ENCODE data around the gene SLC25A27. TPM values are rescaled to one million over a fixed set of nuclear protein-coding genes. Genes with fewer than 3 reads are reported as not detected.
"Not testable (repeated sequence)": the region's sequence is repeated elsewhere in the genome, so short reads cannot be mapped to it uniquely, and the experiment has no call there.

The SLC25A27 gene
- total RNA-seq, 1 donor from 2014 or later: 39.3 TPM

- no peak overlapping the region for H3K4me3 ChIP-seq
- H3K4me1 ChIP-seq: peaks cover 14% of the 10 kb centered on the region
- TF ChIP-seq POLR2A (IDR thresholded peaks at IDR 0.05): no peak
- no peaks in the 10 kb centered on the region for H3K27me3 ChIP-seq
- H3K36me3 ChIP-seq: no peaks in the 10 kb centered on the region
- intact Hi-C loops (cut with DNase I): no loop called here
- H3K27ac ChIP-seq: no peak overlapping the region
- DNase-seq (ENCODE audit: extremely low spot score in 2 of 2): no peak
- no peaks in the 10 kb centered on the region for H3K9me3 ChIP-seq
These were observed 14.8 kb upstream of the SLC25A27 start for GRCh38 chr6:46637933-46638332.

- DNase-seq (ENCODE audit: extremely low spot score in 2 of 2): no peak
- Histone ChIP-seq H3K27ac (no peak overlapping the region), H3K36me3 (no peaks in the 10 kb centered on the region), H3K4me1 (peaks cover 14% of the 10 kb centered on the region), H3K4me3 (no peak overlapping the region), H3K27me3 (no peaks in the 10 kb centered on the region), H3K9me3 (no peaks in the 10 kb centered on the region)
- no peak for TF ChIP-seq POLR2AphosphoS5 (IDR thresholded peaks at IDR 0.05; ENCODE audit: insufficient read depth in 1 of 2, low read depth in 1 of 2)
- TF ChIP-seq, protein P1, sequence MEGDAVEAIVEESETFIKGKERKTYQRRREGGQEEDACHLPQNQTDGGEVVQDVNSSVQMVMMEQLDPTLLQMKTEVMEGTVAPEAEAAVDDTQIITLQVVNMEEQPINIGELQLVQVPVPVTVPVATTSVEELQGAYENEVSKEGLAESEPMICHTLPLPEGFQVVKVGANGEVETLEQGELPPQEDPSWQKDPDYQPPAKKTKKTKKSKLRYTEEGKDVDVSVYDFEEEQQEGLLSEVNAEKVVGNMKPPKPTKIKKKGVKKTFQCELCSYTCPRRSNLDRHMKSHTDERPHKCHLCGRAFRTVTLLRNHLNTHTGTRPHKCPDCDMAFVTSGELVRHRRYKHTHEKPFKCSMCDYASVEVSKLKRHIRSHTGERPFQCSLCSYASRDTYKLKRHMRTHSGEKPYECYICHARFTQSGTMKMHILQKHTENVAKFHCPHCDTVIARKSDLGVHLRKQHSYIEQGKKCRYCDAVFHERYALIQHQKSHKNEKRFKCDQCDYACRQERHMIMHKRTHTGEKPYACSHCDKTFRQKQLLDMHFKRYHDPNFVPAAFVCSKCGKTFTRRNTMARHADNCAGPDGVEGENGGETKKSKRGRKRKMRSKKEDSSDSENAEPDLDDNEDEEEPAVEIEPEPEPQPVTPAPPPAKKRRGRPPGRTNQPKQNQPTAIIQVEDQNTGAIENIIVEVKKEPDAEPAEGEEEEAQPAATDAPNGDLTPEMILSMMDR (IDR thresholded peaks at IDR 0.05): no peak
- no peak for TF ChIP-seq POLR2A (IDR thresholded peaks at IDR 0.05)
- intact Hi-C loops (cut with DNase I): no loop called here
These were observed 14.1 kb upstream of the SLC25A27 start for GRCh38 chr6:46638650-46639049.

DNA sequence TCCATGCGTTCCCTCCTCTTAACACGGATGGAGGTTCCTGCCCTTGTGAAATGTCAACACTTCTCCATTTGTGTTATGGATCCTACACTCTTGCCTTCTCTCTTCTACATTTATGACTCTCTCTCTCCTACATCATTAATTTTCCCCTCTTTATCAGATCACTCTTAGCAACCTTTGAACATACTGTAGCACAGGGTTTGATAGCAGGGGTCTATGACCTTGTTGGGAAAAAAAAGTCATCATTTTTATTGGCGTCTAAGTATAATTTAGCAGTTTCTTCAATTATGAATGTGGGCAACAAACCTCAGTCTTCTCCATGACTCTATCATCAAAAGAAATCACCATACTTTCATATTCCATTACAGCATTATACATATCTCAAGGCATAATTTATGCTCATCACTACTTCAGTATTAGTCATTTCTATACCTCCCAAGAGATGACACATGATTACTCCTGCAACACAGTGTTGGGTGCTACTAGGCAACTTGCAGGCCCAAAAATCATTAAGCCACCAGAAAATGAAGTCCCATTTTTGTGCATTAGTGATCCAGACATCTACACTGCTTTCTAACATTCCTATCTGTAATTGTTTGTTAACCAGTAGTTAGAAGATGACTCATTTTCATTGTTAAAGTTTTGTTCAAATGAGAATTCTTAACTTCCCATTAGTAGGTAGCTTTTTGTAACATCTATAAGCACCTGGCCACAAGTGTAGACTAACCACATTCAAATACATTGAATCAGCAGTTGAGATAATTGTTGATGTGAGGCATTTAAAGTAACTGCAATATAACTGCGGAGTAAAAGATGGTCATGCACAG is 9.6 kb upstream of the SLC25A27 start:
- H3K36me3 ChIP-seq: no peaks in the 10 kb centered on the region
- intact Hi-C loops (cut with DNase I): no loop called here
- no peak for DNase-seq (ENCODE audit: extremely low spot score in 2 of 2)
- no peaks in the 10 kb centered on the region for H3K9me3 ChIP-seq
- no peak overlapping the region for H3K27ac ChIP-seq
- no peaks in the 10 kb centered on the region for H3K4me1 ChIP-seq
- TF ChIP-seq POLR2A (IDR thresholded peaks at IDR 0.05): no peak
- TF ChIP-seq, protein P1 (IDR thresholded peaks at IDR 0.05): no peak
- H3K4me3 ChIP-seq: no peak overlapping the region
- H3K27me3 ChIP-seq: no peaks in the 10 kb centered on the region

GRCh38 chr6:46645265-46645664 is 7.5 kb upstream of the SLC25A27 start:
- DNase-seq (ENCODE audit: extremely low spot score in 2 of 2): no peak
- TF ChIP-seq, protein P1 (IDR thresholded peaks at IDR 0.05): no peak
- TF ChIP-seq POLR2A (IDR thresholded peaks at IDR 0.05) (no peak), POLR2AphosphoS5 (IDR thresholded peaks at IDR 0.05; ENCODE audit: insufficient read depth in 1 of 2, low read depth in 1 of 2) (no peak)
- Histone ChIP-seq H3K27ac (no peak overlapping the region), H3K4me3 (no peak overlapping the region), H3K36me3 (no peaks in the 10 kb centered on the region), H3K4me1 (no peaks in the 10 kb centered on the region), H3K27me3 (no peaks in the 10 kb centered on the region), H3K9me3 (no peaks in the 10 kb centered on the region)
- intact Hi-C loops (cut with DNase I): no loop called here

DNA sequence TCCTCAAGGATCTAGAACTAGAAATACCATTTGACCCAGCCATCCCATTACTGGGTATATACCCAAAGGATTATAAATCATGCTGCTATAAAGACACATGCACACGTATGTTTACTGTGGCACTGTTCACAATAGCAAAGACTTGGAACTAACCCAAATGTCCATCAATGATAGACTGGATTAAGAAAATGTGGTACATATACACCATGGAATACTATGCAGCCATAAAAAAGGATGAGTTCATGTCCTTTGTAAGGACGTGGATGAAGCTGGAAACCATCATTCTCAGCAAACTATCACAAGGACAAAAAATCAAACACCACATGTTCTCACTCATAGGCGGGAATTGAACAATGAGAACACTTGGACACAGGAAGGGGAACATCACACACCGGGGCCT is 4.7 kb upstream of the SLC25A27 start:
- intact Hi-C loops (cut with DNase I); H3K4me3 ChIP-seq: not testable (repeated sequence)

GRCh38 chr6:46648869-46649492 is 3.8 kb upstream of the SLC25A27 start:
- Histone ChIP-seq H3K36me3 (no peaks in the 10 kb centered on the region), H3K4me3 (no peak overlapping the region), H3K9me3 (no peaks in the 10 kb centered on the region), H3K27me3 (no peaks in the 10 kb centered on the region), H3K4me1 (peaks cover 12% of the 10 kb centered on the region), H3K27ac (no peak overlapping the region)
- intact Hi-C loops (cut with DNase I): no loop called here
- TF ChIP-seq, protein P1 (IDR thresholded peaks at IDR 0.05): no peak
- TF ChIP-seq POLR2A (IDR thresholded peaks at IDR 0.05) (no peak), POLR2AphosphoS5 (IDR thresholded peaks at IDR 0.05; ENCODE audit: insufficient read depth in 1 of 2, low read depth in 1 of 2) (no peak)
- no peak for DNase-seq (ENCODE audit: extremely low spot score in 2 of 2)

More for the DNA sequence above, 4.7 kb upstream of the SLC25A27 start:
- H3K4me1 ChIP-seq; H3K9me3 ChIP-seq; H3K27ac ChIP-seq; H3K36me3 ChIP-seq; DNase-seq (ENCODE audit: extremely low spot score in 2 of 2); H3K27me3 ChIP-seq: not testable (repeated sequence)
